GM10847 (cell line): ENCODE measurements around the gene TSR1.

ENCODE experiments used
- POLR2A ChIP-seq: IDR thresholded peaks from 2 replicates; pipeline ENCODE4 v1.6.1; 2011; ENCODE audit not compliant: insufficient read length; ENCODE audit errors: extremely low read depth

The TSR1 gene

GRCh38 chr17:2372681-2373080 lies 36.4 kb upstream of the TSR1 start:
- TF ChIP-seq POLR2A = no peak

- TF ChIP-seq POLR2A = no peak
These were observed 35.9 kb upstream of the TSR1 start for GRCh38 chr17:2372180-2372579.

GRCh38 chr17:2371183-2372130 lies 35.2 kb upstream of the TSR1 start:
- no peak for TF ChIP-seq POLR2A

GRCh38 chr17:2370211-2370589 lies 33.9 kb upstream of the TSR1 start:
- TF ChIP-seq POLR2A = no peak

GRCh38 chr17:2369551-2370210 lies 33.4 kb upstream of the TSR1 start:
- TF ChIP-seq POLR2A = no peak

- no peak for TF ChIP-seq POLR2A
These were observed 32.8 kb upstream of the TSR1 start for GRCh38 chr17:2369039-2369438.

GRCh38 chr17:2368359-2368758 lies 32.1 kb upstream of the TSR1 start:
- TF ChIP-seq POLR2A = no peak

- no peak for TF ChIP-seq POLR2A
These were observed 30.7 kb upstream of the TSR1 start for GRCh38 chr17:2366747-2367494.

GRCh38 chr17:2365132-2365531 lies 28.9 kb upstream of the TSR1 start:
- no peak for TF ChIP-seq POLR2A

- no peak for TF ChIP-seq POLR2A
These were observed 28.5 kb upstream of the TSR1 start for GRCh38 chr17:2364763-2365116.

- no peak for TF ChIP-seq POLR2A
These were observed 27.9 kb upstream of the TSR1 start for GRCh38 chr17:2363851-2364762.

GRCh38 chr17:2363318-2363717 lies 27.1 kb upstream of the TSR1 start:
- TF ChIP-seq POLR2A = no peak

- TF ChIP-seq POLR2A = no peak
These were observed 26.6 kb upstream of the TSR1 start for GRCh38 chr17:2362881-2363280.

- no peak for TF ChIP-seq POLR2A
These were observed 26.2 kb upstream of the TSR1 start for GRCh38 chr17:2362416-2362815.

GRCh38 chr17:2362016-2362415 lies 25.8 kb upstream of the TSR1 start:
- no peak for TF ChIP-seq POLR2A

GRCh38 chr17:2361010-2361760 lies 24.9 kb upstream of the TSR1 start:
- TF ChIP-seq POLR2A = no peak
